Esophagus muscularis mucosa (tissue), 4 donors: ENCODE measurements around the gene SRD5A2. TPM values are rescaled to one million over a fixed set of nuclear protein-coding genes. Genes with fewer than 3 reads are reported as not detected.

Experiments
- DNase-seq: peaks from one replicate; pipeline ENCODE4 v3.0.0-alpha.2; 2017; ENCODE audit errors: extremely low spot score
- H3K27ac ChIP-seq, 4 donors: fragments of 200-600 bp; sonication (generic); replicated peaks in 1 of 4; 1 replicate in 3 of 4; 2 replicates in 1 of 4; pipeline ENCODE4 v1.5.1; 2016 to 2019; ENCODE audit warnings: mild to moderate bottlenecking in 1 of 4
- H3K27me3 ChIP-seq, 4 donors: fragments of 200-600 bp; sonication (generic); one replicate each; pipeline versions ENCODE4 v1.5.1 to v1.6.0; 2016 to 2019
- H3K36me3 ChIP-seq, 4 donors: fragments of 200-600 bp; sonication (generic); one replicate each; pipeline ENCODE4 v1.5.1; 2016 to 2019
- H3K4me1 ChIP-seq, 4 donors: fragments of 200-600 bp; sonication (generic); one replicate each; pipeline ENCODE4 v1.5.1; 2016 to 2019
- H3K4me3 ChIP-seq, 4 donors: fragments of 200-600 bp; sonication (generic); 1 replicate in 2 of 4; 2 replicates in 2 of 4; pipeline ENCODE4 v1.5.1; 2016 to 2019; ENCODE audit warnings: mild to moderate bottlenecking in 4 of 4, moderate library complexity in 1 of 4
- H3K9me3 ChIP-seq, 4 donors: fragments of 200-600 bp; sonication (generic); 1 replicate in 3 of 4; 2 replicates in 1 of 4; pipeline ENCODE4 v1.5.1; 2016 to 2019
- CTCF ChIP-seq, 3 experiments: fragments of 200-600 bp in 2 of 3; fragments of 450-650 bp in 1 of 3; sonication (generic) in 2 of 3; IDR thresholded peaks; one replicate each; pipeline ENCODE4 v1.5.1; 2017 to 2019; ENCODE audit warnings: antibody characterized with exemption in 3 of 3, mild to moderate bottlenecking in 2 of 3, moderate library complexity in 1 of 3
- EP300 ChIP-seq: sonication (generic); formaldehyde crosslinking; IDR thresholded peaks from one replicate; pipeline ENCODE4 v1.6.1; 2017; ENCODE audit warnings: antibody characterized with exemption
- POLR2A ChIP-seq: fragments of 450-650 bp; IDR thresholded peaks from one replicate; pipeline ENCODE4 v1.6.1; 2017; ENCODE audit warnings: antibody characterized with exemption, moderate library complexity, mild to moderate bottlenecking, low read depth
- POLR2AphosphoS5 ChIP-seq, 2 donors: sonication (generic); formaldehyde crosslinking; IDR thresholded peaks; one replicate each; pipeline ENCODE4 v1.6.1; 2017; ENCODE audit warnings: antibody characterized with exemption in 2 of 2
- WGBS: methylation state at CpG from one replicate; pipeline ENCODE4 v1.1.5; 2018; 5-methylcytosine and 5-hydroxymethylcytosine counted together
- intact Hi-C: fragments of 100-400 bp; cut with DNase I; formaldehyde crosslinking; loops from one replicate; pipeline ENCODE4 v1.15.1; 2023
- total RNA-seq, 4 donors: library from RNA; depleted of rRNA; stranded (reverse); fragments of >200 nt; gene quantifications; one replicate each; pipeline versions ENCODE4 v1.1.0 to v1.2.1, GENCODE V29; 2016

The SRD5A2 gene, protein sequence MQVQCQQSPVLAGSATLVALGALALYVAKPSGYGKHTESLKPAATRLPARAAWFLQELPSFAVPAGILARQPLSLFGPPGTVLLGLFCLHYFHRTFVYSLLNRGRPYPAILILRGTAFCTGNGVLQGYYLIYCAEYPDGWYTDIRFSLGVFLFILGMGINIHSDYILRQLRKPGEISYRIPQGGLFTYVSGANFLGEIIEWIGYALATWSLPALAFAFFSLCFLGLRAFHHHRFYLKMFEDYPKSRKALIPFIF
- under 1 TPM in 1 of 4 donors, not detected in 3; 0.06 TPM for total RNA-seq

DNA sequence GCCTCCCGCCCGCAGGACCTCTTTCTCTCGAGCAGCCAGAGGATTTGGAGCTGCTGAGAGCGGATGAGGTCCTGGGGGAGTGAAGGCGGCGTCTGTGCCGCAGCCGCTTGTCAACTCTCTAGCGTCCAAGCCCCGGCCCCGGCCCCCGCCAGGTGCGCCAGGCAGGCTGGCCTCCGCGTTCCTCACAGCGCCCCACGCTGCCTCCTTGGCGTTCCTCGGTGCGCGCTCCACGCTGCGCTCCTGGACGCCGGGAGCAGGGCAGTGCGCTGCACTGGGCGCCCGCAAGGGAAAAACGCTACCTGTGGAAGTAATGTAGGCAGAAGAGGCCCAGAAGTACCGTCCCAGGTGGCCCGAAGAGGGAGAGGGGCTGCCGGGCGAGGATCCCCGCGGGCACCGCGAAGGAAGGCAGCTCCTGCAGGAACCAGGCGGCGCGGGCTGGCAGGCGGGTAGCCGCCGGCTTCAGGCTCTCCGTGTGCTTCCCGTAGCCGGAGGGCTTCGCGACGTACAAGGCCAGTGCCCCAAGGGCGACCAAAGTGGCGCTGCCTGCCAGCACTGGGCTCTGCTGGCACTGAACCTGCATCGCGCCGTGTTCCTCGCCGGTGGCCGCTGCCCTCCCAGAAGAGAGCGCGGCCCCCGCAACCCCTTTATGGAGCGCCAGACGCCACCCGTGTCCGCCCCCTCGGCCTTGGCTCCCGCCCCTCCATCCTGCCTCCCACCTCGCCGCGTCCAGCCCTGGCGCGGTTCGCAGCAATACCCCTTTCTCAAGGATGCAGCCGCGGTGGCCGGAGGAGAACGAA is at the start of gene SRD5A2:
Gene SRD5A2, minus strand, starts transcription at position 618 of the 797 bp plus-strand sequence. Its CDS starts 38 bp downstream, at position 580.
- 2% methylated on average over 10 of the region's 76 CpGs for WGBS
- H3K4me1 ChIP-seq, result peaks cover 0 to 5% (median 0%) of the 10 kb centered on the region in 4 donors
- H3K4me3 ChIP-seq, result no peak within 1 kb of the TSS
- no peak for DNase-seq
- H3K9me3 ChIP-seq, result no peaks in the 10 kb centered on the region
- intact Hi-C loops, result no loop called here
- peaks cover 0 to 32% (median 4%) of the 10 kb centered on the region in 4 donors for H3K27me3 ChIP-seq
- H3K36me3 ChIP-seq, result no peaks in the 10 kb centered on the region
- no peak within 1 kb of the TSS for H3K27ac ChIP-seq
- no peak for TF ChIP-seq CTCF (IDR thresholded peaks at IDR 0.05)
- TF ChIP-seq POLR2A, result no peak
- no peak for TF ChIP-seq POLR2AphosphoS5 (IDR thresholded peaks at IDR 0.05)
- TF ChIP-seq EP300, result no peak

DNA sequence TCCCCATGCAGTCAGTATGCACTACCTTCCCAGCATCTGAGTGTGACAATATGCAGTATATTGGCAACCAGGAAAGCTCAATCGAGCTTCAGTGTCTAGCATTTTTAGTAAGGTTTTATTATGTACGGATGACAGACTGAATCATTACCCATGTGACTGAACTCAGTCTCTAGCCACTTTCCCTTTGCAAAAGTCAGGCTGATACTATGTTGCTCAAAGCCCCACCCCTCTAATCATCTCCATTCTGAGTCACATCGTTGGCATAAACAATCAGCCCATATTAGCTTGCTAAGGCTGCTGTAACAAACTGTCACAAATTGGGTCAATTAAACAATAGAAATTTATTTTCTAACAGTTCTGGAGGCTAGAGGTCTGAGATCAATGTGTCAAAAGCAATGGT is 25.8 kb upstream of the SRD5A2 start:
- TF ChIP-seq CTCF (IDR thresholded peaks at IDR 0.05) (no peak), POLR2AphosphoS5 (IDR thresholded peaks at IDR 0.05) (no peak), EP300 (no peak), POLR2A (no peak)
- peaks cover 0 to 33% (median 15%) of the 10 kb centered on the region in 4 donors for H3K9me3 ChIP-seq
- no peaks in the 10 kb centered on the region for H3K27me3 ChIP-seq
- H3K36me3 ChIP-seq, result no peaks in the 10 kb centered on the region
- H3K4me1 ChIP-seq, result no peaks in the 10 kb centered on the region
- H3K4me3 ChIP-seq, result no peak overlapping the region
- intact Hi-C loops, result no loop called here
- WGBS, result 90% methylated on average over 3 of the region's 3 CpGs
- no peak for DNase-seq
- H3K27ac ChIP-seq, result no peak overlapping the region

DNA sequence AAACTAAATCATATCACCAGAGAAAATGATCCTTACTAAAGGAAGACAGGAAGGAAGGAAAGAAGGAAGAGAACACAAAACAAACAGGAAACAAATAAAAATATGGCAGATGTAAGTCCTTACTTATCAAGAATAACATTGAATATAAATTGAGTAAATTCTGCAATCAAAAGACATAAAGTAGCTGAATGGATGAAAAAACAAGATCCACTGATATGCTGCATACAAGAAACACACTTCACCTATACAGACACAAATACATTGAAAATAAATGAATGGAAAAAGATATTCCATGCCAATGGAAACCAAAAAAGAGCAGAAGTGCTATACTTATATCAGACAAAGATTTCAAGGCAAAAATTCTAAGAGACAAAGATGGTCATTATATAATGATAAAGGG is 18.0 kb upstream of the SRD5A2 start:
- H3K4me3 ChIP-seq, result no peak overlapping the region
- no peaks in the 10 kb centered on the region for H3K4me1 ChIP-seq
- no peaks in the 10 kb centered on the region for H3K36me3 ChIP-seq
- H3K27me3 ChIP-seq, result no peaks in the 10 kb centered on the region
- no peak overlapping the region for H3K27ac ChIP-seq
- TF ChIP-seq CTCF (IDR thresholded peaks at IDR 0.05) (no peak), POLR2A (no peak), EP300 (no peak), POLR2AphosphoS5 (IDR thresholded peaks at IDR 0.05) (no peak)
- peaks cover 0 to 23% (median 10%) of the 10 kb centered on the region in 4 donors for H3K9me3 ChIP-seq
- DNase-seq, result no peak
- intact Hi-C loops, result no loop called here

DNA sequence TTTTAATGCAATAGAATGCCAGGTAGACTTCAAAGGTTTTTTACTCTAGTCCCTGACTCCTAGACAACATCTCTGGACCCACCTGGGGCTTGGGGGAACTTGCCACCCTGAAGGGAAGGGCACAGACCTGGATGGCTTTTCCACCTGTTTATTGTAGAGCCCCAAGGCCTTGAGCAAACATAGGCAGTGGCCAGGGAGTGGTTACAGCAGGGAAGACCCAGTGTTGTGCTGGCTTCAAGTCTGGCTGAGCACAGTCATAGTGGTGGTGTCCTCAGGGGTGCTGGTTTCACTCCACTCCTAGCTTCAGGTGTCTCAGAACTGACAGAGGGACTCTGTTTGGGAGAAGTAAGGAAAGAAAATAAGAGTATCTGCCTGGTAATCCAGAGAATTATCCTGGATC is 5.5 kb upstream of the SRD5A2 start:
- intact Hi-C loops, result no loop called here
- no peaks in the 10 kb centered on the region for H3K36me3 ChIP-seq

More for the DNA sequence above, 5.5 kb upstream of the SRD5A2 start:
- DNase-seq, result no peak
- Histone ChIP-seq H3K27ac (no peak overlapping the region), H3K4me1 (no peaks in the 10 kb centered on the region), H3K27me3 (peaks cover 0 to 15% (median 0%) of the 10 kb centered on the region in 4 donors), H3K9me3 (peaks cover 0 to 17% (median 7%) of the 10 kb centered on the region in 4 donors), H3K4me3 (no peak overlapping the region)
- no peak for TF ChIP-seq POLR2AphosphoS5 (IDR thresholded peaks at IDR 0.05)
- TF ChIP-seq EP300, result no peak
- no peak for TF ChIP-seq POLR2A
- TF ChIP-seq CTCF (IDR thresholded peaks at IDR 0.05), result no peak
